Measurements from ENCODE around the gene KCNQ5.
"Not testable (repeated sequence)": the region's sequence is repeated elsewhere in the genome, so short reads cannot be mapped to it uniquely, and the experiment has no call there.

The KCNQ5 gene

GRCh38 chr6:72841195-72841594, 219.3 kb downstream of the KCNQ5 start:
- DNase-seq (ENCODE audit: low read depth in 2 of 2), result no peak

- no peak for DNase-seq (ENCODE audit: low read depth in 2 of 2)
Observed at GRCh38 chr6:72842140-72842539, 220.3 kb downstream of the KCNQ5 start.

GRCh38 chr6:72844614-72845013, 222.8 kb downstream of the KCNQ5 start:
- no peak for DNase-seq (ENCODE audit: low read depth in 2 of 2)

- DNase-seq (ENCODE audit: low read depth in 2 of 2), result no peak
Observed at GRCh38 chr6:72849346-72849745, 227.5 kb downstream of the KCNQ5 start.

- DNase-seq (ENCODE audit: low read depth in 2 of 2), result no peak
Observed at GRCh38 chr6:72850040-72850439, 228.2 kb downstream of the KCNQ5 start.

- DNase-seq (ENCODE audit: low read depth in 2 of 2), result no peak
Observed at GRCh38 chr6:72850469-72850868, 228.6 kb downstream of the KCNQ5 start.

GRCh38 chr6:72855471-72855870, 233.6 kb downstream of the KCNQ5 start:
- no peak for DNase-seq (ENCODE audit: low read depth in 2 of 2)

GRCh38 chr6:72856801-72857200, 234.9 kb downstream of the KCNQ5 start:
- DNase-seq (ENCODE audit: low read depth in 2 of 2), result no peak

GRCh38 chr6:72857791-72858585, 236.1 kb downstream of the KCNQ5 start:
- DNase-seq (ENCODE audit: low read depth in 2 of 2), result no peak

GRCh38 chr6:72861059-72861458, 239.2 kb downstream of the KCNQ5 start:
- DNase-seq (ENCODE audit: low read depth in 2 of 2), result no peak

- no peak for DNase-seq (ENCODE audit: low read depth in 2 of 2)
Observed at GRCh38 chr6:72861935-72862432, 240.1 kb downstream of the KCNQ5 start.

- DNase-seq (ENCODE audit: low read depth in 2 of 2), result no peak
Observed at GRCh38 chr6:72863131-72863530, 241.3 kb downstream of the KCNQ5 start.

GRCh38 chr6:72864236-72864635, 242.4 kb downstream of the KCNQ5 start:
- DNase-seq (ENCODE audit: low read depth in 2 of 2), result no peak

- DNase-seq (ENCODE audit: low read depth in 2 of 2), result no peak
Observed at GRCh38 chr6:72864799-72865198, 242.9 kb downstream of the KCNQ5 start.

GRCh38 chr6:72865467-72865866, 243.6 kb downstream of the KCNQ5 start:
- DNase-seq (ENCODE audit: low read depth in 2 of 2), result no peak

GRCh38 chr6:72869621-72870020, 247.8 kb downstream of the KCNQ5 start:
- no peak for DNase-seq (ENCODE audit: low read depth in 2 of 2)

- no peak for DNase-seq (ENCODE audit: low read depth in 2 of 2)
Observed at GRCh38 chr6:72873433-72873832, 251.6 kb downstream of the KCNQ5 start.

GRCh38 chr6:72876256-72876655, 254.4 kb downstream of the KCNQ5 start:
- DNase-seq (ENCODE audit: low read depth in 2 of 2), result no peak

GRCh38 chr6:72886170-72886569, 264.3 kb downstream of the KCNQ5 start:
- DNase-seq (ENCODE audit: low read depth in 2 of 2), result no peak

- DNase-seq (ENCODE audit: low read depth in 2 of 2), result no peak
Observed at GRCh38 chr6:72890233-72890632, 268.4 kb downstream of the KCNQ5 start.

GRCh38 chr6:72890671-72891070, 268.8 kb downstream of the KCNQ5 start:
- no peak for DNase-seq (ENCODE audit: low read depth in 2 of 2)

GRCh38 chr6:72892901-72893300, 271.0 kb downstream of the KCNQ5 start:
- DNase-seq (ENCODE audit: low read depth in 2 of 2), result no peak

GRCh38 chr6:72894091-72894490, 272.2 kb downstream of the KCNQ5 start:
- DNase-seq (ENCODE audit: low read depth in 2 of 2), result no peak

- DNase-seq (ENCODE audit: low read depth in 2 of 2), result not testable (repeated sequence)
Observed at GRCh38 chr6:72898313-72898712, 276.4 kb downstream of the KCNQ5 start.

Data from activated CD4-positive, alpha-beta T cell treated with anti-CD3 and anti-CD28 coated beads for 24 hours (primary cell).